Measurements from ENCODE around the gene AUNIP.

Gene AUNIP

GRCh38 chr1:25825605-25826004, 33.7 kb downstream of the AUNIP start:
- peak; percentile 35 for DNase-seq

- no peak for DNase-seq
Measured at GRCh38 chr1:25821630-25822091, 37.6 kb downstream of the AUNIP start.

- peak; percentile 55 for DNase-seq
Measured at GRCh38 chr1:25821112-25821476, 38.2 kb downstream of the AUNIP start.

- DNase-seq: peak; percentile 74
Measured at GRCh38 chr1:25820247-25821111, 38.8 kb downstream of the AUNIP start.

- peak; percentile 87 for DNase-seq
Measured at GRCh38 chr1:25819491-25820246, 39.6 kb downstream of the AUNIP start, which contains the start of gene MTFR1L. TSS of gene MTFR1L (plus strand) at chr1:25819954. CDS start at chr1:25823105, 3,151 bp downstream.

GRCh38 chr1:25818569-25818968, 40.7 kb downstream of the AUNIP start:
- no peak for DNase-seq

- peak; percentile 27 for DNase-seq
Measured at GRCh38 chr1:25817840-25818501, 41.3 kb downstream of the AUNIP start.

GRCh38 chr1:25816112-25816718, 43.0 kb downstream of the AUNIP start:
- no peak for DNase-seq

GRCh38 chr1:25815208-25816111, 43.8 kb downstream of the AUNIP start:
- no peak for DNase-seq

- no peak for DNase-seq
Measured at GRCh38 chr1:25814549-25815087, 44.6 kb downstream of the AUNIP start.

GRCh38 chr1:25813734-25814471, 45.4 kb downstream of the AUNIP start:
- no peak for DNase-seq

- no peak for DNase-seq
Measured at GRCh38 chr1:25813071-25813733, 46.1 kb downstream of the AUNIP start.

GRCh38 chr1:25811384-25812082, 47.7 kb downstream of the AUNIP start:
- no peak for DNase-seq

GRCh38 chr1:25810341-25811299, 48.6 kb downstream of the AUNIP start:
- peak; percentile 76 for DNase-seq

GRCh38 chr1:25809929-25810328, 49.3 kb downstream of the AUNIP start:
- no peak for DNase-seq

- peak; percentile 37 for DNase-seq
Measured at GRCh38 chr1:25809283-25809926, 49.9 kb downstream of the AUNIP start.

- no peak for DNase-seq
Measured at GRCh38 chr1:25808481-25809244, 50.6 kb downstream of the AUNIP start.

Measured in OCI-M1 (cell line).